AG10803 (cell line): ENCODE results near the gene RCC1.
"Not testable (repeated sequence)": the region's sequence is repeated elsewhere in the genome, so short reads cannot be mapped to it uniquely, and the experiment has no call there.

Experiments
- DNase-seq: peaks from one replicate; pipeline ENCODE4 v3.0.0; 2010; ENCODE audit warnings: low read depth
- H3K4me3 ChIP-seq: 2 replicates; pipeline ENCODE4 v1.5.1; 2011; ENCODE audit warnings: mild to moderate bottlenecking, low read length, control low read depth
- CTCF ChIP-seq: conservative IDR thresholded peaks from 2 replicates; pipeline ENCODE4 v1.5.1; 2011; ENCODE audit warnings: mild to moderate bottlenecking, low read length, control low read depth, inconsistent platforms

Gene RCC1

GRCh38 chr1:28560886-28561285 is 55.0 kb downstream of the RCC1 start:
- no peak for DNase-seq
- no peak overlapping the region for H3K4me3 ChIP-seq
- TF ChIP-seq CTCF, result no peak

GRCh38 chr1:28564310-28564709 is 58.5 kb downstream of the RCC1 start:
- no peak for DNase-seq
- no peak for TF ChIP-seq CTCF
- H3K4me3 ChIP-seq, result no peak overlapping the region

- no peak overlapping the region for H3K4me3 ChIP-seq
- no peak for TF ChIP-seq CTCF
- DNase-seq, result no peak
These were observed 59.2 kb downstream of the RCC1 start for GRCh38 chr1:28565040-28565439.

- no peak for TF ChIP-seq CTCF
- no peak for DNase-seq
These were observed 59.9 kb downstream of the RCC1 start for GRCh38 chr1:28565726-28566125.

GRCh38 chr1:28566931-28567330 is 61.1 kb downstream of the RCC1 start:
- no peak for DNase-seq
- no peak for TF ChIP-seq CTCF
- no peak overlapping the region for H3K4me3 ChIP-seq

More at GRCh38 chr1:28565726-28566125, 59.9 kb downstream of the RCC1 start:
- H3K4me3 ChIP-seq, result no peak overlapping the region

GRCh38 chr1:28571911-28572310 is 66.1 kb downstream of the RCC1 start:
- TF ChIP-seq CTCF, result no peak
- no peak overlapping the region for H3K4me3 ChIP-seq
- no peak for DNase-seq

GRCh38 chr1:28572891-28573290 is 67.0 kb downstream of the RCC1 start:
- H3K4me3 ChIP-seq, result not testable (repeated sequence)
- DNase-seq, result peak; percentile 74

GRCh38 chr1:28573564-28573963 is 67.7 kb downstream of the RCC1 start:
- no peak for TF ChIP-seq CTCF
- no peak for DNase-seq

More at GRCh38 chr1:28573564-28573963, 67.7 kb downstream of the RCC1 start:
- H3K4me3 ChIP-seq, result no peak overlapping the region
